Measurements from ENCODE around the gene KCTD3.
A peak's percentile ranks its signal among the peaks of the same experiment; 100 is the strongest.

Gene KCTD3

DNA sequence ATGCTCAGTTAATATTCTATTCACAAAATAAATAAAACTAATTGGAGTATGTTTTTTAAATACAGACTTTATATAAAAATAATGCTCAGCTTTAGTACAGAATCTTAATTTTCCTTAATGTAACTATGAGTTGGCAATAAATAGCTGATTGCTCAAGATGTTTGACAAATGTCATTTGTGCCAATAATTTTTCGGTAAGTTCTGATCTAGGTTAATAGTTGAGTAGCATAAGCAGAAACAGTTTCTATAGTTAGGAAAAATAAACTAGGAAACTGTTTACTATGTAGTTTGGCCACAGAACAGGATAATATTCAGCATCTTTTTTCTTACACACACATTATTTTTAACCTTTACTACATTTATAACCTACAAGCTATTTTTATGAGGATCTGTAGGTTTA is 40.3 kb downstream of the KCTD3 start:
- DNase-seq = no peak

DNA sequence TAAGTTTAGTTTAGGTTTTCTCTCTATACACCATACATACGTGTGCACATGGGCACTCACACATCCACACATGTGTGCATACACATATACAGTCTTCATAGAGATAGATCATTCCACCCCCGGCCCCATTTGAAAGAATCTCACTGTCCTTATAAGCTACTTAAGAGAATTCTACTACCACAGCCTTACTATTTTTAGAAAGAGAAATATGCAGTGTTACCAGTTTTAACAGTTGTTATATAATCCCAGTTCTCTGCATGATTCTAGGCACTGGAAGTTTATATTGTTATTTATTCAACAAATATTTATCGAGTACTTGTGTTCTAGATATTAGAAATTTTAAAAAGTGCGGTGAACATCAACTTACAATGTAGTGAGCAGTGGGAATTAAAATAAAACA is 41.5 kb downstream of the KCTD3 start:
- DNase-seq = no peak

GRCh38 chr1:215612391-215612790 is 45.3 kb downstream of the KCTD3 start:
- no peak for DNase-seq

DNA sequence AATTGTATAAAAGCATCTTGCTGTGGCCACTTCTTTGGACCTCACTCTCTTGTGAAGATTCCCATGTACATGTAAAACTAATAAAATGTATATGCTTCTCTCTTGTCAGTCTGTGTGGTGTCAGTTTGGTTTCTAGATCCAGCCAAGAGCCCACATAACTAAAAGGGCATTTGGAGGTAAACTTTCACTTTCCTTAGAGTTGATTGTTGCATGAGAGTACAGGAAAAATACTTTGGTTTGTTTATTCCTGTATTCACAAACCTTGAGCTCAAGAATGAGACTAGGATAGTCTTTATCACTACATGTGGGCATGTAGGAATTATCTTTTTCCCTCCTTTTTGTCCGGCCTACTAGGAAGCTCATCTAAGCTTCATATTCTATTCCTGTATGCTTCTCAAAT is 50.9 kb downstream of the KCTD3 start:
- no peak for DNase-seq

GRCh38 chr1:215623162-215623561 is 56.1 kb downstream of the KCTD3 start:
- DNase-seq = no peak

GRCh38 chr1:215625949-215626348 is 58.8 kb downstream of the KCTD3 start:
- no peak for DNase-seq

- no peak for DNase-seq
Observed at GRCh38 chr1:215631040-215631439, 63.9 kb downstream of the KCTD3 start.

GRCh38 chr1:215631489-215631888 is 64.4 kb downstream of the KCTD3 start:
- peak; percentile 48 for DNase-seq

DNA sequence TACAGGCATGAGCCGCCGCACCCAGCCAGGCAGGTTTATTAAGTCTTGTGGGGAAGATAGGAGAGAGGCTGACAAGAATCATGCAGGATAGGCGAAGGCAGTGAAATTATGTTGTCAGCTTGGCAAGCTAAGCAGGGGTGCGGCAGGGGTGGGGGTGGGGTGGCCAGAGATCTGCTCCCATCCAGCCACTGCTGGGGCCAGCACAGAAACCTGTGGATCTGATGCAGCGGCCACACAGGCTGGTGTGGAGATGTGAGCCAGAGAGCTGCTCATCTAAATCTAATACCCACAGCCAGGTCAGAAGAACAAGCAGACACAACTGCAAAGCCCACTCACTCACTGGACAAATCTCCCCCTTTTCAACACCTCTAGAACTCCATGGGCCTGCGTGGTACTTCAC is 68.7 kb downstream of the KCTD3 start:
- DNase-seq = no peak

- no peak for DNase-seq
Observed at GRCh38 chr1:215636258-215636965, 69.3 kb downstream of the KCTD3 start.

DNA sequence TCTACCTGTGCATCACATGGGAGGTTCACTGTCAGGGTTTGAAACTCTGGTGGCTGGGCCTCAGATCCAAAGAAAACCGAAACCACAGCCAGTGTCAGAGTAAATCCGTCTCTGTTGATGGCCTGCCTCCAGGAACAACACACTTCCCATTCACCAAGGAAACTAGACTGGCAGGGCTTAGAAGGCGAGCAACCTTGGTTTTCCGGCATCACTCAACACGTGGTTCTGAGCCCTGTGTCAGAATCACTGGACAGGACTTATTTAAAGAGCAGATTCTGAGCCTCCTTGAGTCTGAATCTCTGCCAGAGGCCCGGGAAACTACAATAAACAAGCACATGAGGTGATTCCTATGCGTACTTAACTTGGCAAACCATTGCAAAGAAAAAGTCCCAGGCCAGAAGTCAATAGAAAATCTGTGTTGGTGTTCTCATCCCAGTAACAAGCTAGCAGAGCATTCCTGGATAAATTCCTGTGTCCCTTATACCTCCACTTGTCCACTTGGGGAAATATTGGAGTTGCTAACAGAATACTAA is 70.0 kb downstream of the KCTD3 start:
- DNase-seq = no peak

GRCh38 chr1:215640429-215641148 is 73.5 kb downstream of the KCTD3 start:
- DNase-seq = no peak

DNA sequence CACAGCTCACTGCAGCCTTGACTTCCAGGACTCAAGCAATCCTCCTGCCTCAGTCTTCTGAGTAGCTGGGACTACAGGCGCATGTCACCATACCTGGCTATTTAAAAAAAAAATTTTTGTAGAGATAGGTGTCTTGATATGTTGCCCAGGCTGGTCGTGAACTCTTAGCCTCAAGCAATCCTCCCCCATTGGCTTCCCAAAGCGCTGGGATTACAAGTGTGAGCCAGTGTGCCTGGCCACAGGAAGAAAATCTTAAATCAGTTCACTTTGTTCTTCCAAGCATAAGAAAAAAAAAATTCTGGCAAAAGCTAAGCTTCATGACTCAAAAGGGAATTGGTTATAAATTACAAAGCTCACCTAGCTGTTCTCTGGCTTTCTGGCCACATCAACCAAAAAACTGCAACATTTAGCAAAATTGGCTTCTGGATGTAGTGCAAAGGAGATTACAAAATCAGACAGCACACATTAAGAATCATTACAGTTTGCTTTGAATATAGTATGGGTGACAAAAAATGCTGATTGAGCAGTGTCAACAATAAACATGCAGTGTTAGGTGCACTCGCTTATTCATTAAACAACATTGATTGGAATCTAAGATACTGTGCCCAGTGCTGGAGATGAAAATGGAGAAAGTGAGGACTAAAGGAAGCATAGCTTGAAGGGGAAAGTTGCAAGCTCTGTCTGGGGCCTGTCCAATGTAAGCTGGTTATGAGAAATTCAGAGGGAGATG is 76.7 kb downstream of the KCTD3 start:
- DNase-seq = no peak

DNA sequence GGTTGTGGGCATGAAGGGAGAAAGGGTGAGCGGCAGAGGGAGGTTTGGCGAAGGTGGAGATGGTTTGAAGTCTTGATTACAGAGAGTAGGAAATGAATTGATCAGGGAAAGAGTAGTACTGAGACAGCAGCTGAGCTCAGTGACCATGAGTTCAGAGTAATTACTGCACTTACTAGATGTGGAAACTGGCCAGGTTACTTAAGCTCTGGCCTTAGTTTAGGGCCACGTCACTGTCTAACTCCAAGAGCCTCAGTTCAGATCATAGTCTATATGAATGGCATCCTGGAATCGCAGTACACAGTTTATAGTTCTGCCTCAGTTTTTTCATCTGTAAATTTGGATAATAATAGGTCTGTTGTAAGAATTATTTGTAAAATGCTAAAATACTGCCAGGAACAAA is 78.1 kb downstream of the KCTD3 start:
- no peak for DNase-seq

DNA sequence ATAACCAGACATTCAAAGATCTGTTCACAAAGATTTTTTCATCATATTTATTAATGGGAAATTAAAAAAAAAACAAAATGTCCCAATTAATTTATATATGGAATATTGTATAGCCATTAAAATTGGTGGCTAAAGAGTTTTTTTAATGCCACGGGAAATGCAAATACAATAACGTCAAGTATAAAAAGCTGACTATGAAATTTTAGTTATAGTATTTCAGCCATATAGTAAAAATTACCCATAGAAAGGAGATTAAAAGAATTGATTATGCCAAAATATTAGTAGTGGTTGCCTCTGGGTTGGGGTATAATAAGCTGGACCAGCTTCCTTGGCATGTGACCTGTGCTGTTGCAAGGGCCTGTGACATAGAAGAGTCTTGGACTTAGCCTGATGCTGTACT is 78.8 kb downstream of the KCTD3 start:
- DNase-seq = no peak

DNA sequence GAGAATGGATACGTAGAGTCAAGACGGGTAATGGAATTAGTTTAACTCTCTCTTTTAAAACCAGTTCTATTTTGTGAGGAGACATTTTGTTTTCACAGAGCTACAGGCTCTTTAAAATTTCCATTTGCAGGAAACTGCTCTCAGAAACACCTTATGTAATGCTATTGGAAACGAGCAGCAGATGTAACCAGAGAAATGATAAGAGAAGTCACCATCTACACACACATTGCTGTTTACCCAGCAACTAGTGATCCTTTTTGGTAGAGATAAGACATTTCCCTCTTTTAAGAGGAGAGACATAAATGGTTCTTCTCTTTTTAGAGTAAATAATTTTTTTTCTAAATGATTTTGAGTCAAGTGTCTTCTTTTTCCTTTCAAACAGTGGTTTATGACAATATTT is 80.6 kb downstream of the KCTD3 start:
- no peak for DNase-seq

DNA sequence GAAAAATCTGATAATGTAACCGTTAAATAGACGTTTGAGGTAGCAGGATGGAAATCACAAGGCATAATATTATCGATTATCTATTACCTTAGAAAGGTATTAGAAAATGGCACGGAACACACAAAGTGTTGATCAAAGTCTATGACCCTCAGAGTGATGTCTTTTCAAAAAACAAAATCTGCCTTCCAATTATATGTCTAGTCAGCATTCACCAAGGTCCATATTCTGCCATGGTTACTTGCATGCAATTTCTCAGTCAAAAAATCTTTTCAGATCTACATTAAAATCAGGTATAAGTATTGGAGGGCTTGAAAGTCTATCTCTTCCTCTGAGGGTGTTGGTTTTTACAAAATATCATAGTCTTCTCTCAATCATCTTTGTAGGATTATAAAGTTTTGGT is 81.9 kb downstream of the KCTD3 start:
- no peak for DNase-seq

- no peak for DNase-seq
Observed at GRCh38 chr1:215650446-215651149, 83.5 kb downstream of the KCTD3 start.

DNA sequence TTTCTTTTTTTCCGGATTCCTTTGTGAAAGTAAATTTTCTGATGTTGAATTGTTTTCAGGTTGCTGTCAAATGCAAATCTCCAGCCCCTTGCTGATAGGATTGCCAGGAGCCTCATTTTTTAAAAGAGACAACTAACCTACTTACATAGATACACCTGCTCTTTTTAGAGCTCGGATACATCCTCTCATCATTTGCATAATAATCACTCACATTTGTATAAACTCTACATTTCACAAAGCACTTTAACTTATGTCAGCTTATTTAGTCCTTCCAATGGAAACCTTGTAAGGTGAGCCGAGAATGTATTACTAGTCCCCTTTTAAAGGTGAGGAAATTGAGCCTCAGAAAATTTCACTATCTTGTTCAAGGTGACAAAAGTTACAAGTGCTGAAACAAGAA is 84.8 kb downstream of the KCTD3 start:
- no peak for DNase-seq

DNA sequence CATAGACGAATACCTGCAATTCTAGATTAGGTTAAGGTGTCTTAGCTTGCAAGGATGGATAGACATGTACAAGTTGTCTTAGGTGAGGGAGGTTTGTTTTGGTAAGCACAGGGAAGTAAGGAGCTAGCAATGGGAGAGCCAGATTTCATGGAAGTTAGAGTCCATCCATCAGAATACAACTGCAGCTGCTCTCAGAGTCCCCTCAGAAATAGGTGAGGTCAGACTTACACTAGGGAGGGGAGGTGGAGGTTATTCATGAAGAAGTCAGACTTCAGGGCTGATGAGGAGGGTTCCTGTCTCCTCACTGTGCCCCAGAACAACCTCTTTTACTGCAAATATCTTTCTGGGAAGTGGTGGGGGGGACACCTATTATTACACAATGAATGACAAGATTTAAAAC is 85.3 kb downstream of the KCTD3 start:
- DNase-seq = no peak

GRCh38 chr1:215657047-215657446 is 89.9 kb downstream of the KCTD3 start:
- DNase-seq = no peak

- DNase-seq = no peak
Observed at GRCh38 chr1:215660259-215660658, 93.2 kb downstream of the KCTD3 start.

- no peak for DNase-seq
Observed at GRCh38 chr1:215661033-215661432, 93.9 kb downstream of the KCTD3 start.
